Measurements from ENCODE around the gene ZNF350. TPM values are rescaled to one million over a fixed set of nuclear protein-coding genes. Genes with fewer than 3 reads are reported as not detected.

The ZNF350 gene
- polyA plus RNA-seq (2012; ENCODE audit: insufficient read length, low read depth): 1.8 TPM

DNA sequence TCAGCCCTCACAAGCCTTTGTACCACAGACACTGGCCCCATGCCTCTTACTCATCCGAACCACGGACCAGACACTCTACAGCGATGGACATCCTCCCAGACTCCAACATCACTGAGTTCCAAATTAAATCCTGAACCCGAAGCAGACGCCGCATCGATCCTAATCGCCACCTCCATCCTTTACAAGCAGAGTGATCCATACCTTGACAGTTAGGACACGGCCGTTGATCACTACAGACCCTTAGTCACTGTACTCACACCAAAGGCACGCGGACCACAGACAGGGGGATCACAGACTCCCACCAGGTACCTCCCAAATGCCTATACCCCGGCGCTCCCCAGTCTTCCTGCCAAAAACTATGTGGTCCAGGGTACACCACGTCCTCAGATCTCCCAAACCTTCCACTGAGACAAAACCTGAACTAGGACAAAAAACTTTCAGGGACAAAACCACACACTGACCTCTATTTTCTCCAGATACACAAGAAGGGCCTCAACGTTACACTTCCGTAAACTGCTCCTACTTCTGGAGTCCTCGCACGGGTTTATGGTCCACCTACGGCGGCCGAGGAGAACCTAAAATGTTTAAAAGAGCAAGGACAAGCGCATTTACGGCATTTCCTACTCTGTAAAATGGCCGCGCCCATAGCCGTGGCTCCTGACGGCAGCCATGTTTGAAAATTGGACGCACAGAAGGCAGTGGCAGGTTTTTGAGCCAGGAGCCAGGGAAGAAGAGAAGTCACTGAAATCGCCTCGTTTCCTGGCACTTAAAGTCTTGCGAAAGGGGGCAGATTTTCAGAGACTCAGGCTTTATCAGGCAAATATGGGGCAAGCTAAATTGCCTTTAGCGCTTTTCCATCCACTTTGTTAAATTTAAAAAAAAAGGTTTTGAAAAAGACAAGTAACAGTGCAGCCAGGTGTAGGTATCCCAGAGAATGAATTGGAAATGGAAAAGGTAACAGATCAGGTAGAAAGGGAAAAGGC, at the start of gene ZNF350:
Gene ZNF350 (minus strand): TSS at position 532 of the 983 bp plus-strand sequence. CDS start 12,480 bp downstream, outside the sequence.
- TF ChIP-seq SIN3A (IDR thresholded peaks at IDR 0.05; ENCODE audit: borderline replicate concordance, insufficient read depth, low read length): 0 out of 2 replicates have a peak, but pooled peaks have one; percentile 65
- peak; percentile 45; the same call in 1 of the 2 replicates for TF ChIP-seq POLR2AphosphoS5 (IDR thresholded peaks at IDR 0.05; ENCODE audit: low read depth, low read length)
- TF ChIP-seq TAF1 (IDR thresholded peaks at IDR 0.05; ENCODE audit: borderline replicate concordance, insufficient read depth, low read length): no peak
- TF ChIP-seq, protein P1, sequence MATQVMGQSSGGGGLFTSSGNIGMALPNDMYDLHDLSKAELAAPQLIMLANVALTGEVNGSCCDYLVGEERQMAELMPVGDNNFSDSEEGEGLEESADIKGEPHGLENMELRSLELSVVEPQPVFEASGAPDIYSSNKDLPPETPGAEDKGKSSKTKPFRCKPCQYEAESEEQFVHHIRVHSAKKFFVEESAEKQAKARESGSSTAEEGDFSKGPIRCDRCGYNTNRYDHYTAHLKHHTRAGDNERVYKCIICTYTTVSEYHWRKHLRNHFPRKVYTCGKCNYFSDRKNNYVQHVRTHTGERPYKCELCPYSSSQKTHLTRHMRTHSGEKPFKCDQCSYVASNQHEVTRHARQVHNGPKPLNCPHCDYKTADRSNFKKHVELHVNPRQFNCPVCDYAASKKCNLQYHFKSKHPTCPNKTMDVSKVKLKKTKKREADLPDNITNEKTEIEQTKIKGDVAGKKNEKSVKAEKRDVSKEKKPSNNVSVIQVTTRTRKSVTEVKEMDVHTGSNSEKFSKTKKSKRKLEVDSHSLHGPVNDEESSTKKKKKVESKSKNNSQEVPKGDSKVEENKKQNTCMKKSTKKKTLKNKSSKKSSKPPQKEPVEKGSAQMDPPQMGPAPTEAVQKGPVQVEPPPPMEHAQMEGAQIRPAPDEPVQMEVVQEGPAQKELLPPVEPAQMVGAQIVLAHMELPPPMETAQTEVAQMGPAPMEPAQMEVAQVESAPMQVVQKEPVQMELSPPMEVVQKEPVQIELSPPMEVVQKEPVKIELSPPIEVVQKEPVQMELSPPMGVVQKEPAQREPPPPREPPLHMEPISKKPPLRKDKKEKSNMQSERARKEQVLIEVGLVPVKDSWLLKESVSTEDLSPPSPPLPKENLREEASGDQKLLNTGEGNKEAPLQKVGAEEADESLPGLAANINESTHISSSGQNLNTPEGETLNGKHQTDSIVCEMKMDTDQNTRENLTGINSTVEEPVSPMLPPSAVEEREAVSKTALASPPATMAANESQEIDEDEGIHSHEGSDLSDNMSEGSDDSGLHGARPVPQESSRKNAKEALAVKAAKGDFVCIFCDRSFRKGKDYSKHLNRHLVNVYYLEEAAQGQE (IDR thresholded peaks at IDR 0.05; ENCODE audit: insufficient read depth in 1 of 2, low read depth in 2 of 2, low read length in 2 of 2): no peak

DNA sequence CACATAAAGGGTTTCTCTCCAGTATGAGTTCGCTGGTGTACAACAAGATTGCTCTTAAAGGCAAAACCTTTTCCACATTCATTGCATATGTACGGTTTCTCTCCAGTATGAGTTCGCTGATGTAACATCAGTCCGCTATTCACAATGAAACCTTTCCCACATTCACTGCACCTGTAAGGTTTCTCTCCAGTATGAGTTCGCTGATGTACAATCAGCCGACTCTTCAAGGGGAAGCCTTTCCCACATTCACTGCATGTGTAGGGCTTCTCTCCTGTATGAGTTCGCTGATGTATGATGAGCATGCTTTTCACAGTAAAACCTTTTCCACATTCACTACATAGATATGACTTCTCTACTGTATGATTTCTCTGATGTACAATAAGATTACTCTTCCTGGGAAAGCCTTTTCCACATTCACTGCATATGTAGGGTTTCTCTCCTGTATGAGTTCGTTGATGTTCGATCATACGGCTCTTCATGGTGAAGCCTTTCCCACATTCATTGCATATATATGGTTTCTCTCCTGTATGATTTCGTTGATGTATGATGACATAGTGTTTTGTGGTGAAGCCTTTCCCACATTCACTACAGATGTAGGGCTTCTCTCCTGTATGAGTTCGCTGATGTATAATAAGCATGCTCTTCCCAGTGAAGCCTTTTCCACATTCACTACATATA, 47.5 kb upstream of the ZNF350 start:
- no peak for TF ChIP-seq TAF1 (IDR thresholded peaks at IDR 0.05; ENCODE audit: borderline replicate concordance, insufficient read depth, low read length)
- TF ChIP-seq FOXP2 (optimal IDR thresholded peaks at IDR 0.05; ENCODE audit: borderline replicate concordance, extremely low read depth, extremely low read length, insufficient read depth): no peak
- no peak for TF ChIP-seq SIN3A (IDR thresholded peaks at IDR 0.05; ENCODE audit: borderline replicate concordance, insufficient read depth, low read length)
- TF ChIP-seq POLR2AphosphoS5 (IDR thresholded peaks at IDR 0.05; ENCODE audit: low read depth, low read length): no peak
- TF ChIP-seq, protein P1 (IDR thresholded peaks at IDR 0.05; ENCODE audit: insufficient read depth in 1 of 2, low read depth in 2 of 2, low read length in 2 of 2): no peak

DNA sequence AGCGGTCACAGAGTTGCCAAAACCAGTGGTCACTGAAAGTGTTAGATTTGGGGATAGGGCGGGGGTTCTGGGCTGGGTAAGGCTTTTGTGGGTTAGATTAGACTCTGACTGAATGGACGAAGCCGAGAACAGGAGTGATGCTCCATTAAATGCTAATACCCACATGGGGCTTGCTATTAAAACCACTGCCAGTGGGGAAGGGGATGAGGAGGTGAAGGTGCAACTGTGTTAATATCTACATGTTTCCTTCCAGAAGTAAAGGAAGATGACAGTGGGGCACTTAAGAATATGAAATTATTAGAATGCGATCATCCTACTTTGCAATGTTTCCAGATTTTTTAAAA, 42.1 kb upstream of the ZNF350 start:
- TF ChIP-seq TAF1 (IDR thresholded peaks at IDR 0.05; ENCODE audit: borderline replicate concordance, insufficient read depth, low read length): no peak
- TF ChIP-seq SIN3A (IDR thresholded peaks at IDR 0.05; ENCODE audit: borderline replicate concordance, insufficient read depth, low read length): no peak
- TF ChIP-seq POLR2AphosphoS5 (IDR thresholded peaks at IDR 0.05; ENCODE audit: low read depth, low read length): no peak
- TF ChIP-seq, protein P1 (IDR thresholded peaks at IDR 0.05; ENCODE audit: insufficient read depth in 1 of 2, low read depth in 2 of 2, low read length in 2 of 2): no peak
- TF ChIP-seq FOXP2 (optimal IDR thresholded peaks at IDR 0.05; ENCODE audit: borderline replicate concordance, extremely low read depth, extremely low read length, insufficient read depth): no peak

DNA sequence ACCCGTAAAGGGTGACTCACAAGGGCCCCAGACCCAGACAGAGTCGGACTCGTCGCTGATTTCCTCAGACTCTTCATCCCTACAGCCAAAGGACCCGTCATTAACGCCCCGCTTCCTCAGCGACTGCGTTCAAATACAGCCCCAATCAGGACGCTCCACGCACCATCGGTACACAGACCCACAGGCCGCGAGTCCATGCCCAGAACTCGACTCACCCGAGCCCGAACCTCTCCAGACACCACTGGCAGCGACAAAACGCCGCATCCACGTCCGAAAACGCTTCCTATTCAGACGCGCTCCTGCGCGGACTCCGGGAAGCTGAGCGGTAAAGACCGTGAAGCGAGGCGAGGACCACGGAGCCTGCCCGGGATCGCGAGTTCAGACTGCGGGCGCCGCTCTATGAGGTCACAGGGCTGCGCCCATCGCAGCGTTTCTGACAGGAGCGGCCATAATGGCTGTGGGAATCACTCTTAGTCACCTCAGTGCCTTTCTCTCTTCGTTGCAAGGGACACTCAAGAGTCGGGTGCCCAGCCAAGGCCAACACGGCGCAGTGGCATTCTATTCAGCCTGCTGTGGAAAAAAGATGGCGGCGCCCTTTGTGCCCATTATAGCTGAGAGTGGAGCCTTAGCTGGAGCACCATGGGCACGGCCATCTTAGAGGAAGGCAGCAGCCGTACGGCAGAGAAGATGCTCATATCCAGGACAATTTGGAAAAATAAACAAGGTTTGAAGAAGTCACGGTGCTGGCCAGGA, 41.6 kb upstream of the ZNF350 start, which contains the start of gene ZNF614:
Gene ZNF614 (minus strand): TSS at position 353 of the 753 bp plus-strand sequence. CDS start 2,634 bp downstream, outside the sequence.
- TF ChIP-seq POLR2AphosphoS5 (IDR thresholded peaks at IDR 0.05; ENCODE audit: low read depth, low read length) (peak; percentile 96), FOXP2 (optimal IDR thresholded peaks at IDR 0.05; ENCODE audit: borderline replicate concordance, extremely low read depth, extremely low read length, insufficient read depth) (peak; percentile 48), SIN3A (IDR thresholded peaks at IDR 0.05; ENCODE audit: borderline replicate concordance, insufficient read depth, low read length) (no peak)
- TF ChIP-seq, protein P1 (IDR thresholded peaks at IDR 0.05; ENCODE audit: insufficient read depth in 1 of 2, low read depth in 2 of 2, low read length in 2 of 2): no peak
